ENCODE data around the gene PUM1. TPM values are rescaled to one million over a fixed set of nuclear protein-coding genes. Genes with fewer than 3 reads are reported as not detected.

Gene PUM1
- total and polyA plus RNA-seq, 2 donors (not counting 1 experiment from before 2014, with no cell fraction given): 59.3 to 70.5 TPM

GRCh38 chr1:30927448-30927847 is 138.1 kb downstream of the PUM1 start:
- no peaks in the 10 kb centered on the region for H3K9me3 ChIP-seq (ENCODE audit: control insufficient read depth, insufficient read depth, low read depth, low read length)
- no peaks in the 10 kb centered on the region for H3K27me3 ChIP-seq (ENCODE audit: control insufficient read depth, insufficient read depth, low read length)
- no peaks in the 10 kb centered on the region for H4K20me1 ChIP-seq (ENCODE audit: control insufficient read depth, extremely low read depth, insufficient read depth, low read length)
- H3K36me3 ChIP-seq (ENCODE audit: control insufficient read depth, insufficient read depth, low read length): no peaks in the 10 kb centered on the region
- no peak overlapping the region for H2AFZ ChIP-seq (ENCODE audit: low read length)
- TF ChIP-seq EZH2 (IDR thresholded peaks at IDR 0.05; ENCODE audit: low read length, missing control alignments) (no peak), CTCF (conservative IDR thresholded peaks at IDR 0.05 in 1 of 2, IDR thresholded peaks at IDR 0.05 in 1 of 2; ENCODE audit: low read depth in 1 of 2, low read length in 2 of 2) (no peak)
- no peak for DNase-seq (ENCODE audit: low read depth in 2 of 2)
- no peaks in the 10 kb centered on the region for H3K4me1 ChIP-seq (ENCODE audit: control insufficient read depth, extremely low read depth, insufficient read depth, low read length)
- H3K4me3 ChIP-seq (replicated peaks in 1 of 4; ENCODE audit: control extremely low read depth in 1 of 4, insufficient read depth in 1 of 4, low read depth in 3 of 4, low read length in 4 of 4): no peak overlapping the region
- no peak overlapping the region for H3K27ac ChIP-seq (ENCODE audit: insufficient read depth, low read length)
- H3K79me2 ChIP-seq (ENCODE audit: control insufficient read depth, insufficient read depth, low read length): no peaks in the 10 kb centered on the region
- no peak overlapping the region for H3K9ac ChIP-seq (ENCODE audit: insufficient read depth, low read length)
- no peak overlapping the region for H3K4me2 ChIP-seq (ENCODE audit: extremely low read depth, insufficient read depth, low read length)

- H3K9me3 ChIP-seq (ENCODE audit: control insufficient read depth, insufficient read depth, low read depth, low read length): no peaks in the 10 kb centered on the region
- H3K27me3 ChIP-seq (ENCODE audit: control insufficient read depth, insufficient read depth, low read length): no peaks in the 10 kb centered on the region
- TF ChIP-seq CTCF (conservative IDR thresholded peaks at IDR 0.05 in 1 of 2, IDR thresholded peaks at IDR 0.05 in 1 of 2; ENCODE audit: low read depth in 1 of 2, low read length in 2 of 2): no peak
- TF ChIP-seq EZH2 (IDR thresholded peaks at IDR 0.05; ENCODE audit: low read length, missing control alignments): no peak
- H2AFZ ChIP-seq (ENCODE audit: low read length): no peak overlapping the region
- no peaks in the 10 kb centered on the region for H3K79me2 ChIP-seq (ENCODE audit: control insufficient read depth, insufficient read depth, low read length)
- no peaks in the 10 kb centered on the region for H3K36me3 ChIP-seq (ENCODE audit: control insufficient read depth, insufficient read depth, low read length)
- H3K9ac ChIP-seq (ENCODE audit: insufficient read depth, low read length): no peak overlapping the region
- peak in 1 of 2 donors; percentile 70 for DNase-seq (ENCODE audit: low read depth in 2 of 2)
- H4K20me1 ChIP-seq (ENCODE audit: control insufficient read depth, extremely low read depth, insufficient read depth, low read length): no peaks in the 10 kb centered on the region
- peaks cover 2% of the 10 kb centered on the region for H3K4me1 ChIP-seq (ENCODE audit: control insufficient read depth, extremely low read depth, insufficient read depth, low read length)
- no peak overlapping the region for H3K4me3 ChIP-seq (replicated peaks in 1 of 4; ENCODE audit: control extremely low read depth in 1 of 4, insufficient read depth in 1 of 4, low read depth in 3 of 4, low read length in 4 of 4)
- H3K4me2 ChIP-seq (ENCODE audit: extremely low read depth, insufficient read depth, low read length): no peak overlapping the region
- H3K27ac ChIP-seq (ENCODE audit: insufficient read depth, low read length): no peak overlapping the region
These were observed 141.9 kb downstream of the PUM1 start for GRCh38 chr1:30923597-30923996.

- no peak for TF ChIP-seq EZH2 (IDR thresholded peaks at IDR 0.05; ENCODE audit: low read length, missing control alignments)
- no peak for TF ChIP-seq CTCF (conservative IDR thresholded peaks at IDR 0.05 in 1 of 2, IDR thresholded peaks at IDR 0.05 in 1 of 2; ENCODE audit: low read depth in 1 of 2, low read length in 2 of 2)
- H4K20me1 ChIP-seq (ENCODE audit: control insufficient read depth, extremely low read depth, insufficient read depth, low read length): no peaks in the 10 kb centered on the region
- peak in 1 of 2 donors; percentile 53 for DNase-seq (ENCODE audit: low read depth in 2 of 2)
These were observed 144.7 kb downstream of the PUM1 start for GRCh38 chr1:30920827-30921226.

More at GRCh38 chr1:30920827-30921226, 144.7 kb downstream of the PUM1 start:
- H3K9ac ChIP-seq (ENCODE audit: insufficient read depth, low read length): no peak overlapping the region
- H3K4me3 ChIP-seq (replicated peaks in 1 of 4; ENCODE audit: control extremely low read depth in 1 of 4, insufficient read depth in 1 of 4, low read depth in 3 of 4, low read length in 4 of 4): no peak overlapping the region
- H3K79me2 ChIP-seq (ENCODE audit: control insufficient read depth, insufficient read depth, low read length): no peaks in the 10 kb centered on the region
- no peaks in the 10 kb centered on the region for H3K9me3 ChIP-seq (ENCODE audit: control insufficient read depth, insufficient read depth, low read depth, low read length)
- H2AFZ ChIP-seq (ENCODE audit: low read length): no peak overlapping the region
- H3K27ac ChIP-seq (ENCODE audit: insufficient read depth, low read length): no peak overlapping the region
- no peaks in the 10 kb centered on the region for H3K36me3 ChIP-seq (ENCODE audit: control insufficient read depth, insufficient read depth, low read length)
- peaks cover 2% of the 10 kb centered on the region for H3K4me1 ChIP-seq (ENCODE audit: control insufficient read depth, extremely low read depth, insufficient read depth, low read length)
- H3K4me2 ChIP-seq (ENCODE audit: extremely low read depth, insufficient read depth, low read length): no peak overlapping the region
- H3K27me3 ChIP-seq (ENCODE audit: control insufficient read depth, insufficient read depth, low read length): no peaks in the 10 kb centered on the region
